Measurements from ENCODE around the gene SCEL.

The SCEL gene

DNA sequence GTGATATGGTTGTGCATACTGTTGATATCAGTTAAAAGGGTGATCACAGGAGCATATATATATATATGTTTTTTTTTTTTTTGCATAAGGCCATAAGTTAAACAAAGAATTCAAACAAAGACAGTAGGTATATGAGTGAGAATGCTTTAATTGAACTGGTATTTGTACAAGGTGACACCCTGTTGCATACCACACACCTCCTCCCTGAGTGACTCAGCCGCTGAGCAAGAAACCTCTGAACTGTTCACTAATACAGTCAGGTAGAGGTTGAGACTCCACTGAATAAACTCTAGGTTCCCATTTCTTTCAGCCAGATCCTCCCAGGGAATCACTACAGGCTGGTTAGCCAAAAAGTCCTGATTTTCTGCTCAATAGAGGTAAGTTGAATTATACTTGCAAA, at the start of gene SCEL:
TSS of gene SCEL (plus strand) at position 259 of the 400 bp plus-strand sequence. CDS start 20,170 bp downstream, outside the sequence.
- peaks cover 14% of the 10 kb centered on the region for H3K4me1 Mint-ChIP-seq
- H3K36me3 Mint-ChIP-seq (ENCODE audit: low read depth), result no peaks in the 10 kb centered on the region
- H3K27ac Mint-ChIP-seq, result peak within 1 kb of the TSS; percentile 38
- H3K9me3 Mint-ChIP-seq, result no peaks in the 10 kb centered on the region
- peaks cover 4% of the 10 kb centered on the region for H3K27me3 Mint-ChIP-seq (ENCODE audit: low read depth, poor library complexity)
- H3K4me3 Mint-ChIP-seq, result no peak within 1 kb of the TSS
- TF ChIP-seq, protein P1, sequence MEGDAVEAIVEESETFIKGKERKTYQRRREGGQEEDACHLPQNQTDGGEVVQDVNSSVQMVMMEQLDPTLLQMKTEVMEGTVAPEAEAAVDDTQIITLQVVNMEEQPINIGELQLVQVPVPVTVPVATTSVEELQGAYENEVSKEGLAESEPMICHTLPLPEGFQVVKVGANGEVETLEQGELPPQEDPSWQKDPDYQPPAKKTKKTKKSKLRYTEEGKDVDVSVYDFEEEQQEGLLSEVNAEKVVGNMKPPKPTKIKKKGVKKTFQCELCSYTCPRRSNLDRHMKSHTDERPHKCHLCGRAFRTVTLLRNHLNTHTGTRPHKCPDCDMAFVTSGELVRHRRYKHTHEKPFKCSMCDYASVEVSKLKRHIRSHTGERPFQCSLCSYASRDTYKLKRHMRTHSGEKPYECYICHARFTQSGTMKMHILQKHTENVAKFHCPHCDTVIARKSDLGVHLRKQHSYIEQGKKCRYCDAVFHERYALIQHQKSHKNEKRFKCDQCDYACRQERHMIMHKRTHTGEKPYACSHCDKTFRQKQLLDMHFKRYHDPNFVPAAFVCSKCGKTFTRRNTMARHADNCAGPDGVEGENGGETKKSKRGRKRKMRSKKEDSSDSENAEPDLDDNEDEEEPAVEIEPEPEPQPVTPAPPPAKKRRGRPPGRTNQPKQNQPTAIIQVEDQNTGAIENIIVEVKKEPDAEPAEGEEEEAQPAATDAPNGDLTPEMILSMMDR (IDR thresholded peaks at IDR 0.05), result no peak
- no peak for DNase-seq

- no peaks in the 10 kb centered on the region for H3K36me3 Mint-ChIP-seq (ENCODE audit: low read depth)
- H3K4me3 Mint-ChIP-seq, result no peak overlapping the region
- DNase-seq, result no peak
- no peak overlapping the region for H3K27ac Mint-ChIP-seq
- H3K27me3 Mint-ChIP-seq (ENCODE audit: low read depth, poor library complexity), result peaks cover 3% of the 10 kb centered on the region
- no peaks in the 10 kb centered on the region for H3K4me1 Mint-ChIP-seq
- TF ChIP-seq, protein P1 (IDR thresholded peaks at IDR 0.05), result no peak
- H3K9me3 Mint-ChIP-seq, result peaks cover 7% of the 10 kb centered on the region
Measured at GRCh38 chr13:77489566-77490337, 45.8 kb upstream of the SCEL start.

GRCh38 chr13:77492982-77493381, 42.5 kb upstream of the SCEL start:
- TF ChIP-seq, protein P1 (IDR thresholded peaks at IDR 0.05), result no peak
- no peaks in the 10 kb centered on the region for H3K9me3 Mint-ChIP-seq
- H3K36me3 Mint-ChIP-seq (ENCODE audit: low read depth), result no peaks in the 10 kb centered on the region
- no peak overlapping the region for H3K4me3 Mint-ChIP-seq
- DNase-seq, result no peak
- peaks cover 3% of the 10 kb centered on the region for H3K27me3 Mint-ChIP-seq (ENCODE audit: low read depth, poor library complexity)
- no peaks in the 10 kb centered on the region for H3K4me1 Mint-ChIP-seq
- no peak overlapping the region for H3K27ac Mint-ChIP-seq

DNA sequence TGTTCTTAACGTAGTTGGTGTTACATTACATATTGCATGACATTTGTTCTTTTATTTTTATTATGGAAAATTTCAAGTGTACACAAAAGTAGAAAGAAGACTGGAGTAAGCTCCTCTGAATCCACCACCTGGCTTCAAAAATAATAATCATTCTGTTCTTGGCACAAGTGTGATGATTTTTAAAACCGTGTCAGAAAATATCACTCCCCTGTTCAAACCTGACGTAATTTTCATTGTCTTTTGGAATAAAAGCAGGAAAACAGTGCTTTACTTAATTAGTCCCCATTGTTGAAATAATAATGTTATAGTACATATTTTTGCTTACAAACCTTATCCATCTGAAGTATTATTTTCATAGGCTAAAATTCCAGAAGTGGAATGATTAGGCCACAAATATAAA, 41.3 kb upstream of the SCEL start:
- Mint-ChIP-seq H3K27ac (no peak overlapping the region), H3K36me3 (ENCODE audit: low read depth) (no peaks in the 10 kb centered on the region), H3K27me3 (ENCODE audit: low read depth, poor library complexity) (peaks cover 3% of the 10 kb centered on the region), H3K4me3 (no peak overlapping the region), H3K4me1 (no peaks in the 10 kb centered on the region), H3K9me3 (no peaks in the 10 kb centered on the region)
- no peak for DNase-seq
- TF ChIP-seq, protein P1 (IDR thresholded peaks at IDR 0.05), result no peak

- TF ChIP-seq, protein P1 (IDR thresholded peaks at IDR 0.05), result no peak
- H3K27ac Mint-ChIP-seq, result no peak overlapping the region
Measured at GRCh38 chr13:77497350-77497749, 38.2 kb upstream of the SCEL start.

DNA sequence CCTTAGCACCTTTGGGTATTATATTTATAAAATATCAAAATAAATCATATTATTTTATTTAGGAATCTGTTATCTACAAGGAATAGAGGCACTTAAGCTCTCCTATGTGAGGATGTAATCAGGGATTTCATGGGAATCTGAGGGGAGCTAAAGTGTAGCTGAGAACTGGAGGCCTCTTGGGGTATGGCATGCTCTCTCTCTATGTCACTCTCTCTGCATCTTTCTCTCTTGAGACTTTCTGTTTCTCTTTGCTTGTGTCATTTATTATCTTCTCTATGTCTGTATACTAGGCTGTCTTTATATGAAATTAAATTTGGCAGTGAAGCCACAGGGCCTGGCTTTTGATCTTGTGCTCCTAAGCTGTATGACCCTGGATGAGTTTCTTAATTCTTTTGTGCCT, 37.7 kb upstream of the SCEL start:
- H3K4me1 Mint-ChIP-seq, result peaks cover 14% of the 10 kb centered on the region
- H3K27ac Mint-ChIP-seq, result no peak overlapping the region
- no peak overlapping the region for H3K4me3 Mint-ChIP-seq
- DNase-seq, result no peak
- H3K9me3 Mint-ChIP-seq, result no peaks in the 10 kb centered on the region
- no peaks in the 10 kb centered on the region for H3K27me3 Mint-ChIP-seq (ENCODE audit: low read depth, poor library complexity)
- no peaks in the 10 kb centered on the region for H3K36me3 Mint-ChIP-seq (ENCODE audit: low read depth)
- TF ChIP-seq, protein P1 (IDR thresholded peaks at IDR 0.05), result no peak

More at GRCh38 chr13:77497350-77497749, 38.2 kb upstream of the SCEL start:
- no peaks in the 10 kb centered on the region for H3K36me3 Mint-ChIP-seq (ENCODE audit: low read depth)
- no peak for DNase-seq
- no peaks in the 10 kb centered on the region for H3K9me3 Mint-ChIP-seq
- H3K4me1 Mint-ChIP-seq, result peaks cover 14% of the 10 kb centered on the region
- no peaks in the 10 kb centered on the region for H3K27me3 Mint-ChIP-seq (ENCODE audit: low read depth, poor library complexity)
- no peak overlapping the region for H3K4me3 Mint-ChIP-seq
